Measurements from ENCODE around the gene FAM193A.
A peak's percentile ranks its signal among the peaks of the same experiment; 100 is the strongest.
"Not testable (repeated sequence)": the region's sequence is repeated elsewhere in the genome, so short reads cannot be mapped to it uniquely, and the experiment has no call there.

The FAM193A gene

GRCh38 chr4:2515830-2516550 is 20.5 kb upstream of the FAM193A start:
- DNase-seq: no peak

- DNase-seq: no peak
Observed at GRCh38 chr4:2516635-2517034, 19.8 kb upstream of the FAM193A start.

GRCh38 chr4:2526559-2526958 is 9.9 kb upstream of the FAM193A start:
- no peak for DNase-seq

GRCh38 chr4:2534904-2535375 is 1.5 kb upstream of the FAM193A start:
- peak; percentile 41 for DNase-seq

- DNase-seq: peak; percentile 77
Observed at GRCh38 chr4:2535376-2536192, 863 bp upstream of the FAM193A start.

- DNase-seq: peak; percentile 48
Observed at GRCh38 chr4:2537011-2537830, 774 bp downstream of the FAM193A start.

- not testable (repeated sequence) for DNase-seq
Observed at GRCh38 chr4:2543580-2544191, 7.2 kb downstream of the FAM193A start.

GRCh38 chr4:2545321-2546013 is 9.0 kb downstream of the FAM193A start:
- no peak for DNase-seq

GRCh38 chr4:2546286-2546823 is 9.9 kb downstream of the FAM193A start:
- no peak for DNase-seq

- not testable (repeated sequence) for DNase-seq
Observed at GRCh38 chr4:2546961-2547691, 10.7 kb downstream of the FAM193A start.

- no peak for DNase-seq
Observed at GRCh38 chr4:2551118-2551517, 14.7 kb downstream of the FAM193A start.

GRCh38 chr4:2552806-2553205 is 16.4 kb downstream of the FAM193A start:
- no peak for DNase-seq

GRCh38 chr4:2558301-2558700 is 21.9 kb downstream of the FAM193A start:
- DNase-seq: no peak

GRCh38 chr4:2560167-2560566 is 23.7 kb downstream of the FAM193A start:
- DNase-seq: no peak

- no peak for DNase-seq
Observed at GRCh38 chr4:2565533-2565932, 29.1 kb downstream of the FAM193A start.

- DNase-seq: no peak
Observed at GRCh38 chr4:2570036-2570435, 33.6 kb downstream of the FAM193A start.

- DNase-seq: no peak
Observed at GRCh38 chr4:2570551-2571222, 34.2 kb downstream of the FAM193A start.

GRCh38 chr4:2572076-2572475 is 35.6 kb downstream of the FAM193A start:
- DNase-seq: no peak

GRCh38 chr4:2572866-2573265 is 36.4 kb downstream of the FAM193A start:
- DNase-seq: no peak

- no peak for DNase-seq
Observed at GRCh38 chr4:2574009-2574408, 37.6 kb downstream of the FAM193A start.

- DNase-seq: no peak
Observed at GRCh38 chr4:2574863-2575262, 38.4 kb downstream of the FAM193A start.
